HG02840 (cell line): Measurements from ENCODE around the gene RARA.

Source experiments
- ATAC-seq: cut with Tn5 transposase; IDR thresholded peaks from one replicate; pipeline ENCODE4 v1.9.1; 2021; ENCODE audit warnings: mild to moderate bottlenecking, moderate library complexity, moderate number of reproducible peaks; ENCODE audit not compliant: unreplicated experiment, low FRiP score

RARA gene

GRCh38 chr17:40313668-40314583 lies 4.9 kb downstream of the RARA start:
- ATAC-seq: no peak

- ATAC-seq: no peak
These were observed 5.6 kb downstream of the RARA start for GRCh38 chr17:40314584-40314956.

- ATAC-seq: no peak
These were observed 6.2 kb downstream of the RARA start for GRCh38 chr17:40315206-40315605.

GRCh38 chr17:40315678-40316570 lies 6.9 kb downstream of the RARA start:
- ATAC-seq: no peak

- no peak for ATAC-seq
These were observed 7.8 kb downstream of the RARA start for GRCh38 chr17:40316571-40317344.

GRCh38 chr17:40317345-40317873 lies 8.4 kb downstream of the RARA start:
- ATAC-seq: no peak

- peak; percentile 56 for ATAC-seq
These were observed 9.2 kb downstream of the RARA start for GRCh38 chr17:40317880-40318829.

GRCh38 chr17:40318830-40319391 lies 9.9 kb downstream of the RARA start:
- ATAC-seq: no peak

GRCh38 chr17:40319651-40320540 lies 10.9 kb downstream of the RARA start:
- ATAC-seq: no peak

GRCh38 chr17:40320756-40321523 lies 12.0 kb downstream of the RARA start:
- ATAC-seq: no peak

- ATAC-seq: no peak
These were observed 12.5 kb downstream of the RARA start for GRCh38 chr17:40321524-40321929.

- ATAC-seq: no peak
These were observed 13.0 kb downstream of the RARA start for GRCh38 chr17:40321961-40322357.

- ATAC-seq: peak; percentile 38
These were observed 13.7 kb downstream of the RARA start for GRCh38 chr17:40322358-40323315.

- no peak for ATAC-seq
These were observed 14.7 kb downstream of the RARA start for GRCh38 chr17:40323391-40324381.
